Loucy (cell line): ENCODE data around the gene SMCO3.

Experiments used
- H2AFZ ChIP-seq: fragments of 200-600 bp; sonication (generic); 2 replicates; pipeline ENCODE4 v1.6.0; 2016; ENCODE audit warnings: antibody characterized with exemption, mild to moderate bottlenecking, low read length, moderate library complexity
- H3F3A ChIP-seq: fragments of 200-600 bp; 2 replicates; pipeline ENCODE4 v1.6.0; 2016; ENCODE audit warnings: antibody characterized with exemption, low read depth, mild to moderate bottlenecking
- H3K27me3 ChIP-seq: fragments of 200-600 bp; sonication (generic); 2 replicates; pipeline ENCODE4 v1.6.1; 2014; ENCODE audit warnings: low read length, mild to moderate bottlenecking; ENCODE audit not compliant: insufficient read depth, poor library complexity, severe bottlenecking
- H3K36me3 ChIP-seq: fragments of 200-600 bp; sonication (generic); 2 replicates; pipeline ENCODE4 v1.6.1; 2016; ENCODE audit warnings: low read length; ENCODE audit not compliant: insufficient read depth
- H3K4me1 ChIP-seq: fragments of 200-600 bp; sonication (generic); 2 replicates; pipeline ENCODE4 v1.5.1; 2014; ENCODE audit warnings: low read length, mild to moderate bottlenecking; ENCODE audit not compliant: insufficient read depth, poor library complexity, severe bottlenecking
- H3K4me2 ChIP-seq: fragments of 200-600 bp; sonication (generic); 2 replicates; pipeline ENCODE4 v1.6.0; 2014; ENCODE audit warnings: antibody characterized with exemption, low read length, low read depth, mild to moderate bottlenecking; ENCODE audit not compliant: poor library complexity, severe bottlenecking
- H3K4me3 ChIP-seq: fragments of 200-600 bp; sonication (generic); 2 replicates; pipeline ENCODE4 v1.5.1; 2014; ENCODE audit warnings: low read length, mild to moderate bottlenecking, mixed read lengths; ENCODE audit not compliant: poor library complexity, severe bottlenecking
- H3K79me2 ChIP-seq: fragments of 200-600 bp; sonication (generic); 2 replicates; pipeline ENCODE4 v1.6.1; 2014; ENCODE audit warnings: low read length; ENCODE audit not compliant: insufficient read depth
- H3K9ac ChIP-seq: fragments of 200-600 bp; sonication (generic); 2 replicates; pipeline ENCODE4 v1.6.0; 2014; ENCODE audit warnings: mild to moderate bottlenecking, low read depth, low read length, moderate library complexity; ENCODE audit not compliant: poor library complexity, severe bottlenecking
- H3K9me2 ChIP-seq: fragments of 200-600 bp; sonication (generic); replicated peaks from 2 replicates; pipeline ENCODE4 v1.6.1; 2016; ENCODE audit warnings: low read depth, low read length, mixed read lengths
- H3K9me3 ChIP-seq: fragments of 200-600 bp; sonication (generic); 2 replicates; pipeline ENCODE4 v1.6.1; 2014; ENCODE audit warnings: mild to moderate bottlenecking, antibody characterized with exemption, low read length, low read depth; ENCODE audit not compliant: insufficient read depth
- H4K20me1 ChIP-seq: fragments of 200-600 bp; sonication (generic); 2 replicates; pipeline ENCODE4 v1.6.0; 2014; ENCODE audit warnings: antibody characterized with exemption, low read length, mild to moderate bottlenecking; ENCODE audit not compliant: insufficient read depth, poor library complexity, severe bottlenecking
- CTCF ChIP-seq: fragments of 200-600 bp; sonication (generic); conservative IDR thresholded peaks from 2 replicates; pipeline ENCODE4 v1.5.1; 2014; ENCODE audit warnings: mild to moderate bottlenecking, antibody characterized with exemption, low read length
- EZH2phosphoT487 ChIP-seq: fragments of 200-600 bp; IDR thresholded peaks from 2 replicates; pipeline ENCODE4 v1.6.1; 2018; ENCODE audit warnings: antibody characterized with exemption, mild to moderate bottlenecking, moderate library complexity, borderline replicate concordance

The SMCO3 gene

GRCh38 chr12:14774906-14775635 is 38.9 kb downstream of the SMCO3 start:
- H2AFZ ChIP-seq, result peak overlapping the region; percentile 77
- TF ChIP-seq CTCF (0 out of 2 replicates have a peak, but pooled peaks have one; percentile 15), EZH2phosphoT487 (no peak)

GRCh38 chr12:14774074-14774905 is 39.7 kb downstream of the SMCO3 start:
- Histone ChIP-seq H3K79me2 (peaks cover 15% of the 10 kb centered on the region), H4K20me1 (peaks cover 4% of the 10 kb centered on the region), H3K9me3 (no peaks in the 10 kb centered on the region), H2AFZ (peak overlapping the region; percentile 77), H3K36me3 (no peaks in the 10 kb centered on the region), H3K4me3 (peak overlapping the region; percentile 75), H3K27me3 (no peaks in the 10 kb centered on the region), H3K9me2 (no peaks in the 10 kb centered on the region), H3K4me2 (peak overlapping the region; percentile 60), H3F3A (no peaks in the 10 kb centered on the region), H3K9ac (peak overlapping the region; percentile 71), H3K4me1 (peaks cover 14% of the 10 kb centered on the region)
- no peak for TF ChIP-seq EZH2phosphoT487

More at GRCh38 chr12:14774906-14775635, 38.9 kb downstream of the SMCO3 start:
- H3K9me2 ChIP-seq, result no peaks in the 10 kb centered on the region
- no peaks in the 10 kb centered on the region for H3K27me3 ChIP-seq
- no peaks in the 10 kb centered on the region for H4K20me1 ChIP-seq
- H3K4me1 ChIP-seq, result peaks cover 10% of the 10 kb centered on the region
- H3K79me2 ChIP-seq, result peaks cover 7% of the 10 kb centered on the region; the same call in 1 of the 2 replicates
- peak overlapping the region; percentile 75 for H3K4me3 ChIP-seq
- H3K36me3 ChIP-seq, result no peaks in the 10 kb centered on the region
- no peaks in the 10 kb centered on the region for H3K9me3 ChIP-seq
- H3K4me2 ChIP-seq, result peak overlapping the region; percentile 60
- no peaks in the 10 kb centered on the region for H3F3A ChIP-seq
- peak overlapping the region; percentile 71 for H3K9ac ChIP-seq

GRCh38 chr12:14773685-14774073 is 40.3 kb downstream of the SMCO3 start:
- Histone ChIP-seq H3K79me2 (peaks cover 21% of the 10 kb centered on the region), H3K36me3 (no peaks in the 10 kb centered on the region), H3K4me1 (peaks cover 19% of the 10 kb centered on the region), H3K9ac (no peak overlapping the region), H4K20me1 (peaks cover 10% of the 10 kb centered on the region), H3K27me3 (no peaks in the 10 kb centered on the region), H3K4me3 (peak overlapping the region; percentile 75), H3K4me2 (peak overlapping the region; percentile 60), H3F3A (no peaks in the 10 kb centered on the region), H2AFZ (peak overlapping the region; percentile 77; the same call in 1 of the 2 replicates), H3K9me2 (no peaks in the 10 kb centered on the region), H3K9me3 (no peaks in the 10 kb centered on the region)
- no peak for TF ChIP-seq EZH2phosphoT487
- no peak for TF ChIP-seq CTCF
